SK-N-MC (cell line): ENCODE measurements around the gene TEX51.

Source experiments
- EZH2 ChIP-seq: fragments of 200-600 bp; sonication (generic); IDR thresholded peaks from one replicate; pipeline ENCODE4 v1.6.1; 2017; ENCODE audit warnings: antibody characterized with exemption
- FOXP2 ChIP-seq: optimal IDR thresholded peaks from 2 replicates; pipeline ENCODE3; 2011; ENCODE audit warnings: mild to moderate bottlenecking, moderate library complexity; ENCODE audit not compliant: insufficient read depth; ENCODE audit errors: extremely low read length, control extremely low read depth

GRCh38 chr2:126935774-126936173 is 37.1 kb downstream of the TEX51 start:
- no peak for TF ChIP-seq FOXP2
- TF ChIP-seq EZH2, result no peak
